CD4-positive, alpha-beta T cell treated with Interleukin-15 for 4 hours (primary cell): Measurements from ENCODE around the gene IL10RA.
A peak's percentile ranks its signal among the peaks of the same experiment; 100 is the strongest.
"Not testable (repeated sequence)": the region's sequence is repeated elsewhere in the genome, so short reads cannot be mapped to it uniquely, and the experiment has no call there.

ENCODE experiments used
- DNase-seq: peaks from one replicate; pipeline ENCODE4 v3.0.0-alpha.2; 2020; ENCODE audit warnings: low spot score

Gene IL10RA

GRCh38 chr11:117985953-117986887, at the start of gene IL10RA:
TSS of gene IL10RA (plus strand) at chr11:117986394. CDS start at chr11:117986468, 74 bp downstream.
- DNase-seq, result peak; percentile 85

- no peak for DNase-seq
Observed at GRCh38 chr11:117936973-117937372, 49.2 kb upstream of the IL10RA start.

- no peak for DNase-seq
Observed at GRCh38 chr11:117940736-117941135, 45.5 kb upstream of the IL10RA start.

GRCh38 chr11:117941163-117941707, 45.0 kb upstream of the IL10RA start:
- no peak for DNase-seq

GRCh38 chr11:117941976-117942654, 44.1 kb upstream of the IL10RA start:
- no peak for DNase-seq

GRCh38 chr11:117944554-117944953, 41.6 kb upstream of the IL10RA start:
- DNase-seq, result no peak

- no peak for DNase-seq
Observed at GRCh38 chr11:117945047-117945810, 41.0 kb upstream of the IL10RA start.

GRCh38 chr11:117946156-117946841, 39.9 kb upstream of the IL10RA start:
- no peak for DNase-seq

- peak; percentile 84 for DNase-seq
Observed at GRCh38 chr11:117946842-117947526, 39.2 kb upstream of the IL10RA start.

GRCh38 chr11:117947751-117948150, 38.4 kb upstream of the IL10RA start:
- not testable (repeated sequence) for DNase-seq

- DNase-seq, result not testable (repeated sequence)
Observed at GRCh38 chr11:117948466-117948865, 37.7 kb upstream of the IL10RA start.

- DNase-seq, result no peak
Observed at GRCh38 chr11:117949062-117949461, 37.1 kb upstream of the IL10RA start.

- DNase-seq, result peak; percentile 86
Observed at GRCh38 chr11:117950301-117950700, 35.9 kb upstream of the IL10RA start.

GRCh38 chr11:117950993-117951961, 34.9 kb upstream of the IL10RA start:
- peak; percentile 55 for DNase-seq

GRCh38 chr11:117953024-117953671, 33.0 kb upstream of the IL10RA start:
- peak; percentile 72 for DNase-seq

- no peak for DNase-seq
Observed at GRCh38 chr11:117958949-117959348, 27.2 kb upstream of the IL10RA start.

GRCh38 chr11:117959438-117960149, 26.6 kb upstream of the IL10RA start:
- no peak for DNase-seq

- DNase-seq, result no peak
Observed at GRCh38 chr11:117960406-117960805, 25.8 kb upstream of the IL10RA start.
